GM19239 (cell line): ENCODE measurements around the gene NCAPH2.
A peak's percentile ranks its signal among the peaks of the same experiment; 100 is the strongest.

Experiments used
- DNase-seq: peaks from one replicate; pipeline ENCODE4 v3.0.0; 2011; ENCODE audit warnings: low spot score; ENCODE audit not compliant: insufficient read length
- FAIRE-seq: peaks from 2 replicates; lab custom pipeline; 2011; peaks lifted over from hg19 to GRCh38; lab: Jason Lieb, UNC

NCAPH2 gene

GRCh38 chr22:50567721-50568252 lies 59.8 kb downstream of the NCAPH2 start:
- DNase-seq: no peak
- no peak for FAIRE-seq

GRCh38 chr22:50568626-50569025 lies 60.6 kb downstream of the NCAPH2 start:
- FAIRE-seq (no peak), DNase-seq (no peak)

GRCh38 chr22:50569041-50569459 lies 61.0 kb downstream of the NCAPH2 start:
- no peak for DNase-seq
- no peak for FAIRE-seq

GRCh38 chr22:50569896-50570535 lies 62.0 kb downstream of the NCAPH2 start:
- DNase-seq (no peak), FAIRE-seq (peak; percentile 51)

- DNase-seq (no peak), FAIRE-seq (no peak)
Measured at GRCh38 chr22:50570861-50571260, 62.8 kb downstream of the NCAPH2 start.

- DNase-seq (no peak), FAIRE-seq (no peak)
Measured at GRCh38 chr22:50571264-50572175, 63.5 kb downstream of the NCAPH2 start.

- FAIRE-seq (no peak), DNase-seq (no peak)
Measured at GRCh38 chr22:50572965-50573364, 64.9 kb downstream of the NCAPH2 start.

GRCh38 chr22:50573491-50574382 lies 65.7 kb downstream of the NCAPH2 start:
- no peak for DNase-seq
- no peak for FAIRE-seq

GRCh38 chr22:50574383-50574755 lies 66.3 kb downstream of the NCAPH2 start:
- FAIRE-seq (no peak), DNase-seq (no peak)
